GM23338 (cell line): ENCODE measurements around the gene SRSF2. TPM values are rescaled to one million over a fixed set of nuclear protein-coding genes. Genes with fewer than 3 reads are reported as not detected.

ENCODE experiments used
- ATAC-seq: fragments of 200-7000 bp; cut with Tn5 transposase; 3 replicates; pipeline ENCODE4 v1.9.1; 2020
- DNase-seq: peaks from one replicate; pipeline ENCODE4 v3.0.0-alpha.2; 2015; ENCODE audit warnings: low spot score
- H2AFZ ChIP-seq: fragments of 200-600 bp; sonication (generic); 2 replicates; pipeline ENCODE4 v1.8.0; 2016; ENCODE audit warnings: antibody characterized with exemption, mild to moderate bottlenecking, moderate library complexity
- H3F3A ChIP-seq: fragments of 200-600 bp; sonication (generic); replicated peaks from 2 replicates; pipeline ENCODE4 v1.8.0; 2017; ENCODE audit warnings: antibody characterized with exemption, mixed run types, low read depth
- H3K27ac ChIP-seq: fragments of 200-600 bp; sonication (generic); 2 replicates; pipeline ENCODE4 v1.6.1; 2016; ENCODE audit warnings: low read depth
- H3K27me3 ChIP-seq: fragments of 200-600 bp; sonication (generic); 2 replicates; pipeline ENCODE4 v1.8.0; 2016; ENCODE audit warnings: mild to moderate bottlenecking, mixed run types, moderate library complexity; ENCODE audit not compliant: insufficient read depth
- H3K36me3 ChIP-seq: fragments of 200-600 bp; sonication (generic); 2 replicates; pipeline ENCODE4 v1.8.0; 2016; ENCODE audit warnings: mild to moderate bottlenecking; ENCODE audit not compliant: insufficient read depth
- H3K4me1 ChIP-seq: fragments of 200-600 bp; sonication (generic); 2 replicates; pipeline ENCODE4 v1.8.0; 2016; ENCODE audit warnings: mild to moderate bottlenecking, moderate library complexity; ENCODE audit not compliant: insufficient read depth
- H3K4me2 ChIP-seq: fragments of 200-600 bp; sonication (generic); 2 replicates; pipeline ENCODE4 v1.7.1; 2017; ENCODE audit warnings: mixed run types
- H3K4me3 ChIP-seq: fragments of 200-600 bp; sonication (generic); 2 replicates; pipeline ENCODE4 v1.6.1; 2016; ENCODE audit warnings: mixed run types
- H3K79me2 ChIP-seq: fragments of 200-600 bp; sonication (generic); replicated peaks from 2 replicates; pipeline ENCODE4 v1.8.0; 2017; ENCODE audit warnings: mild to moderate bottlenecking; ENCODE audit not compliant: insufficient read depth
- H3K9me2 ChIP-seq: fragments of 200-600 bp; sonication (generic); 2 replicates; pipeline ENCODE4 v1.8.0; 2017; ENCODE audit not compliant: insufficient read depth
- H4K20me1 ChIP-seq: fragments of 200-600 bp; sonication (generic); replicated peaks from 2 replicates; pipeline ENCODE4 v1.8.0; 2017; ENCODE audit warnings: mild to moderate bottlenecking; ENCODE audit not compliant: insufficient read depth
- H3K27ac Mint-ChIP-seq: 2 replicates; pipeline ENCODE4 v1.8.0; 2020; ENCODE audit warnings: inconsistent platforms, mild to moderate bottlenecking, moderate library complexity, mixed read lengths
- H3K27me3 Mint-ChIP-seq: 3 replicates; pipeline ENCODE4 v1.8.0; 2022; ENCODE audit warnings: low read depth, mild to moderate bottlenecking, moderate library complexity, mixed read lengths, inconsistent platforms; ENCODE audit not compliant: insufficient read depth, poor library complexity
- H3K36me3 Mint-ChIP-seq: 3 replicates; pipeline ENCODE4 v1.8.0; 2021; ENCODE audit warnings: low read depth, mild to moderate bottlenecking, inconsistent platforms, moderate library complexity, mixed read lengths
- H3K4me1 Mint-ChIP-seq: 3 replicates; pipeline ENCODE4 v1.8.0; 2020; ENCODE audit warnings: mild to moderate bottlenecking, inconsistent platforms, mixed read lengths
- H3K4me3 Mint-ChIP-seq: 3 replicates; pipeline ENCODE4 v1.8.0; 2021; ENCODE audit warnings: moderate library complexity, mild to moderate bottlenecking, inconsistent platforms, mixed read lengths
- H3K9me3 Mint-ChIP-seq: 3 replicates; pipeline ENCODE4 v1.8.0; 2020; ENCODE audit warnings: moderate library complexity, mild to moderate bottlenecking, inconsistent platforms, mixed read lengths
- CREB1 ChIP-seq: fragments of 250-450 bp; sonication (Bioruptor Pico); IDR thresholded peaks from 2 replicates; pipeline ENCODE4 v1.5.0; 2020; ENCODE audit warnings: low read depth, mild to moderate bottlenecking, moderate library complexity
- EZH2 ChIP-seq: fragments of 200-600 bp; sonication (generic); IDR thresholded peaks from one replicate; pipeline ENCODE4 v1.8.0; 2017; ENCODE audit warnings: antibody characterized with exemption, mild to moderate bottlenecking, low read depth; ENCODE audit not compliant: unreplicated experiment
- EZH2phosphoT487 ChIP-seq: fragments of 200-600 bp; sonication (generic); IDR thresholded peaks from one replicate; pipeline ENCODE4 v1.8.1; 2018; ENCODE audit warnings: antibody characterized with exemption; ENCODE audit not compliant: unreplicated experiment
- JUNB ChIP-seq: IDR thresholded peaks from one replicate; pipeline ENCODE4 v1.6.1; 2016; ENCODE audit warnings: antibody characterized with exemption; ENCODE audit not compliant: unreplicated experiment
- NANOG ChIP-seq: IDR thresholded peaks from 2 replicates; pipeline ENCODE4 v1.6.1; 2016; ENCODE audit warnings: antibody characterized with exemption, borderline replicate concordance
- POLR2AphosphoS5 ChIP-seq: IDR thresholded peaks from 2 replicates; pipeline ENCODE4 v1.6.1; 2016; ENCODE audit warnings: antibody characterized with exemption, low read depth
- STAT1 ChIP-seq: IDR thresholded peaks from one replicate; pipeline ENCODE4 v1.6.1; 2016; ENCODE audit warnings: antibody characterized with exemption; ENCODE audit not compliant: unreplicated experiment
- ZNF114 ChIP-seq: fragments of 250-450 bp; sonication (Bioruptor Pico); IDR thresholded peaks from 2 replicates; pipeline ENCODE4 v1.5.0; 2020; ENCODE audit warnings: mild to moderate bottlenecking, moderate library complexity
- ZNF331 ChIP-seq: fragments of 250-450 bp; sonication (Bioruptor Pico); IDR thresholded peaks from 2 replicates; pipeline ENCODE4 v1.5.0; 2020; ENCODE audit warnings: low read depth, mild to moderate bottlenecking, moderate library complexity
- ZNF462 ChIP-seq: fragments of 250-450 bp; sonication (Bioruptor Pico); IDR thresholded peaks from 2 replicates; pipeline ENCODE4 v1.5.0; 2020; ENCODE audit warnings: mild to moderate bottlenecking, moderate library complexity
- polyA plus RNA-seq: library from polyadenylated mRNA; unstranded; fragments of >200 nt; fragmentation: Nextera tagmentation; extraction: Ambion mirVana; gene quantifications from 2 replicates; pipeline ENCODE4 v1.2.1, GENCODE V29; 2016
- total RNA-seq: library from RNA; depleted of rRNA; stranded (reverse); fragments of >200 nt; shearing (Covaris generic); gene quantifications from 2 replicates; pipeline ENCODE4 v1.2.3, GENCODE V29; 2014
- TF ChIP-seq, protein P1 (sequence below): IDR thresholded peaks from 2 replicates; pipeline ENCODE4 v1.6.1; 2016; ENCODE audit warnings: antibody characterized with exemption
- TF ChIP-seq, protein P2 (sequence below), 2 experiments: fragments of 200-600 bp in 1 of 2; sonication (generic) in 1 of 2; conservative IDR thresholded peaks; 2 replicates each; pipeline versions ENCODE4 v1.5.1 to v1.6.1; 2016 to 2017; ENCODE audit warnings: antibody characterized with exemption in 2 of 2, low read depth in 2 of 2, mild to moderate bottlenecking in 2 of 2, moderate library complexity in 1 of 2
- TF ChIP-seq, protein P3 (sequence below): IDR thresholded peaks from one replicate; pipeline ENCODE4 v1.6.1; 2018; ENCODE audit warnings: antibody characterized with exemption; ENCODE audit not compliant: unreplicated experiment

SRSF2 gene
- total and polyA plus RNA-seq, 2 experiments from 2014 or later: 317 to 547 TPM

DNA sequence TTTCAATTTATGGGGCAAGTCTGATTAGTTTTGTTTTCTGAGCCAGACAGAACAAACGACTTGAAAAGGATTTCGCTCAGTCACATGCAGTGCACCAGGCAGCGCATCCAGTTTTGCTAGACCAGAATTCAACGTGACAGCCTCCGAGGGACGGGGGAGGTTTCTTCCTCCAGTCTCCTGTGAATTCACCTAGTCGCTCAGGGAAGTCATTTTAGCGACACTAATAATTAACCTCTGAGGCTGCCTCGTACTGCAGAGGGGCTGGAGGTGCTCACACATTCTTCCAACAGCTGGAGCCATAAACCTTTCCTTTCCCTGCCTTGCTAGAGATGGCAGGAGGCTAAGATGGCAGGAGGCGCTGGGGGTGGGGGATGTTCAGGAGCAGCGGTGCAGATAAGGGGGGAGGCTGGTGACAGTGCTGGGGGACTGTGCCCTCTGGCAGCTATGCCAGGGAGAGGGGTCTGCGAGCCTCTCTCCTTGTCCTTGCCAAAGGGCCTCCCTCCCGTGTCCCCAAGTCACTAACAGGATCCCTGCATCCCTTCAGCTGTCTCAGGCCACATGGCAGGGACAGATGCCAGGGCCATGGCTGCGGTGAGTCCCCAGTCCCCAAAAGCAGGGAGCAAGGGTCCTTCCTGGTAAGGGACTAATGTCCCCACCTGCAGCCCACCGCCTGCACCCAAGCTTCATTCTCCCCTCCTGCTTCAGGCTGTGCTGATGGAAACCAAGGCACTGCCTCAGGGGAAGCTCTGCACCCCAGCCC, 50.4 kb downstream of the SRSF2 start:
- peaks cover 11% of the 10 kb centered on the region for H3K27me3 Mint-ChIP-seq
- no peak overlapping the region for H3K27ac Mint-ChIP-seq
- Histone ChIP-seq H3K27ac (no peak overlapping the region), H3K4me2 (no peak overlapping the region), H4K20me1 (no peaks in the 10 kb centered on the region), H3K36me3 (no peaks in the 10 kb centered on the region), H3K79me2 (no peaks in the 10 kb centered on the region), H3K4me3 (no peak overlapping the region), H3K9me2 (no peaks in the 10 kb centered on the region), H3K27me3 (no peaks in the 10 kb centered on the region), H3K4me1 (peaks cover 8% of the 10 kb centered on the region; the same call in 1 of the 2 replicates), H3F3A (no peaks in the 10 kb centered on the region), H2AFZ (no peak overlapping the region)
- no peak for ATAC-seq
- peaks cover 45% of the 10 kb centered on the region for H3K4me1 Mint-ChIP-seq
- TF ChIP-seq EZH2phosphoT487: no peak
- no peak for TF ChIP-seq POLR2AphosphoS5
- no peak for TF ChIP-seq ZNF462 (CRISPR knock-in tag)
- TF ChIP-seq, protein P1, sequence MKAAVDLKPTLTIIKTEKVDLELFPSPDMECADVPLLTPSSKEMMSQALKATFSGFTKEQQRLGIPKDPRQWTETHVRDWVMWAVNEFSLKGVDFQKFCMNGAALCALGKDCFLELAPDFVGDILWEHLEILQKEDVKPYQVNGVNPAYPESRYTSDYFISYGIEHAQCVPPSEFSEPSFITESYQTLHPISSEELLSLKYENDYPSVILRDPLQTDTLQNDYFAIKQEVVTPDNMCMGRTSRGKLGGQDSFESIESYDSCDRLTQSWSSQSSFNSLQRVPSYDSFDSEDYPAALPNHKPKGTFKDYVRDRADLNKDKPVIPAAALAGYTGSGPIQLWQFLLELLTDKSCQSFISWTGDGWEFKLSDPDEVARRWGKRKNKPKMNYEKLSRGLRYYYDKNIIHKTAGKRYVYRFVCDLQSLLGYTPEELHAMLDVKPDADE: no peak
- TF ChIP-seq JUNB: no peak
- TF ChIP-seq ZNF114 (CRISPR knock-in tag): no peak
- TF ChIP-seq CREB1 (CRISPR knock-in tag): no peak
- TF ChIP-seq, protein P2, sequence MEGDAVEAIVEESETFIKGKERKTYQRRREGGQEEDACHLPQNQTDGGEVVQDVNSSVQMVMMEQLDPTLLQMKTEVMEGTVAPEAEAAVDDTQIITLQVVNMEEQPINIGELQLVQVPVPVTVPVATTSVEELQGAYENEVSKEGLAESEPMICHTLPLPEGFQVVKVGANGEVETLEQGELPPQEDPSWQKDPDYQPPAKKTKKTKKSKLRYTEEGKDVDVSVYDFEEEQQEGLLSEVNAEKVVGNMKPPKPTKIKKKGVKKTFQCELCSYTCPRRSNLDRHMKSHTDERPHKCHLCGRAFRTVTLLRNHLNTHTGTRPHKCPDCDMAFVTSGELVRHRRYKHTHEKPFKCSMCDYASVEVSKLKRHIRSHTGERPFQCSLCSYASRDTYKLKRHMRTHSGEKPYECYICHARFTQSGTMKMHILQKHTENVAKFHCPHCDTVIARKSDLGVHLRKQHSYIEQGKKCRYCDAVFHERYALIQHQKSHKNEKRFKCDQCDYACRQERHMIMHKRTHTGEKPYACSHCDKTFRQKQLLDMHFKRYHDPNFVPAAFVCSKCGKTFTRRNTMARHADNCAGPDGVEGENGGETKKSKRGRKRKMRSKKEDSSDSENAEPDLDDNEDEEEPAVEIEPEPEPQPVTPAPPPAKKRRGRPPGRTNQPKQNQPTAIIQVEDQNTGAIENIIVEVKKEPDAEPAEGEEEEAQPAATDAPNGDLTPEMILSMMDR (conservative IDR thresholded peaks at IDR 0.05; ENCODE audit: low read depth in 2 of 2): no peak
- TF ChIP-seq ZNF331 (CRISPR knock-in tag): no peak
- no peak for TF ChIP-seq STAT1
- TF ChIP-seq NANOG: no peak
- TF ChIP-seq, protein P3, sequence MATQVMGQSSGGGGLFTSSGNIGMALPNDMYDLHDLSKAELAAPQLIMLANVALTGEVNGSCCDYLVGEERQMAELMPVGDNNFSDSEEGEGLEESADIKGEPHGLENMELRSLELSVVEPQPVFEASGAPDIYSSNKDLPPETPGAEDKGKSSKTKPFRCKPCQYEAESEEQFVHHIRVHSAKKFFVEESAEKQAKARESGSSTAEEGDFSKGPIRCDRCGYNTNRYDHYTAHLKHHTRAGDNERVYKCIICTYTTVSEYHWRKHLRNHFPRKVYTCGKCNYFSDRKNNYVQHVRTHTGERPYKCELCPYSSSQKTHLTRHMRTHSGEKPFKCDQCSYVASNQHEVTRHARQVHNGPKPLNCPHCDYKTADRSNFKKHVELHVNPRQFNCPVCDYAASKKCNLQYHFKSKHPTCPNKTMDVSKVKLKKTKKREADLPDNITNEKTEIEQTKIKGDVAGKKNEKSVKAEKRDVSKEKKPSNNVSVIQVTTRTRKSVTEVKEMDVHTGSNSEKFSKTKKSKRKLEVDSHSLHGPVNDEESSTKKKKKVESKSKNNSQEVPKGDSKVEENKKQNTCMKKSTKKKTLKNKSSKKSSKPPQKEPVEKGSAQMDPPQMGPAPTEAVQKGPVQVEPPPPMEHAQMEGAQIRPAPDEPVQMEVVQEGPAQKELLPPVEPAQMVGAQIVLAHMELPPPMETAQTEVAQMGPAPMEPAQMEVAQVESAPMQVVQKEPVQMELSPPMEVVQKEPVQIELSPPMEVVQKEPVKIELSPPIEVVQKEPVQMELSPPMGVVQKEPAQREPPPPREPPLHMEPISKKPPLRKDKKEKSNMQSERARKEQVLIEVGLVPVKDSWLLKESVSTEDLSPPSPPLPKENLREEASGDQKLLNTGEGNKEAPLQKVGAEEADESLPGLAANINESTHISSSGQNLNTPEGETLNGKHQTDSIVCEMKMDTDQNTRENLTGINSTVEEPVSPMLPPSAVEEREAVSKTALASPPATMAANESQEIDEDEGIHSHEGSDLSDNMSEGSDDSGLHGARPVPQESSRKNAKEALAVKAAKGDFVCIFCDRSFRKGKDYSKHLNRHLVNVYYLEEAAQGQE: no peak
- no peak for TF ChIP-seq EZH2
- DNase-seq: no peak
- H3K36me3 Mint-ChIP-seq: no peaks in the 10 kb centered on the region; the same call in 2 of the 3 replicates
- H3K9me3 Mint-ChIP-seq: no peaks in the 10 kb centered on the region
- no peak overlapping the region for H3K4me3 Mint-ChIP-seq
